K562 (cell line): ENCODE measurements around the gene CHST14. TPM values are rescaled to one million over a fixed set of nuclear protein-coding genes. Genes with fewer than 3 reads are reported as not detected.

ENCODE experiments used
- ATF1 ChIP-seq, 2 experiments: fragments of 450-650 bp in 1 of 2; IDR thresholded peaks; 2 replicates each; pipeline ENCODE4 v1.6.1; 2016; ENCODE audit warnings: missing compliant biosample characterization in 1 of 2, missing genetic modification characterization in 1 of 2
- E2F6 ChIP-seq, 2 experiments: IDR thresholded peaks; 2 replicates each; pipeline ENCODE4 v1.6.1; 2011; ENCODE audit warnings: borderline replicate concordance in 1 of 2, control low read depth in 1 of 2, low read depth in 1 of 2, low read length in 1 of 2, mild to moderate bottlenecking in 1 of 2, mixed read lengths in 1 of 2, moderate library complexity in 1 of 2; ENCODE audit not compliant: insufficient read depth in 1 of 2, insufficient read length in 1 of 2, poor library complexity in 1 of 2, severe bottlenecking in 1 of 2; ENCODE audit errors: extremely low read depth in 1 of 2
- FOSL1 ChIP-seq: fragments of 200-800 bp; sonication (Bioruptor generic); conservative IDR thresholded peaks from 2 replicates; pipeline ENCODE4 v1.6.1; 2016; ENCODE audit warnings: missing genetic modification characterization, missing compliant biosample characterization
- GABPB2 ChIP-seq: fragments of 250-450 bp; sonication (Bioruptor Pico); conservative IDR thresholded peaks from 2 replicates; pipeline ENCODE4 v1.5.1; 2021; ENCODE audit warnings: mild to moderate bottlenecking
- HDAC1 ChIP-seq, 2 experiments: fragments of 450-650 bp; IDR thresholded peaks; 2 replicates each; pipeline ENCODE4 v1.6.1; 2016 to 2017; ENCODE audit warnings: inconsistent platforms in 1 of 2, mild to moderate bottlenecking in 1 of 2, moderate library complexity in 1 of 2
- MAFF ChIP-seq: IDR thresholded peaks from 2 replicates; pipeline ENCODE4 v1.6.1; 2012; ENCODE audit warnings: low read length, improper control_type of control experiment
- MED1 ChIP-seq: sonication (generic); formaldehyde crosslinking; IDR thresholded peaks from 2 replicates; pipeline ENCODE4 v1.8.1; 2023; ENCODE audit warnings: missing genetic modification reagents, borderline replicate concordance
- PTTG1 ChIP-seq: fragments of 450-650 bp; IDR thresholded peaks from 2 replicates; pipeline ENCODE4 v1.6.1; 2016; ENCODE audit warnings: low read depth, mild to moderate bottlenecking, missing genetic modification characterization, missing compliant biosample characterization
- RBM25 ChIP-seq: fragments of 200-400 bp; formaldehyde crosslinking; IDR thresholded peaks from 2 replicates; pipeline ENCODE4 v1.6.1; 2018; ENCODE audit warnings: low read length, low read depth, moderate library complexity; ENCODE audit not compliant: severe bottlenecking
- RBM34 ChIP-seq: fragments of 200-400 bp; formaldehyde crosslinking; IDR thresholded peaks from 2 replicates; pipeline ENCODE4 v1.6.1; 2018; ENCODE audit warnings: low read length, borderline replicate concordance; ENCODE audit not compliant: insufficient read depth
- SIN3B ChIP-seq: fragments of 450-650 bp; IDR thresholded peaks from 2 replicates; pipeline ENCODE4 v1.6.1; 2017; ENCODE audit warnings: low read depth, mild to moderate bottlenecking, moderate library complexity
- TCF7 ChIP-seq: sonication (generic); IDR thresholded peaks from 2 replicates; pipeline ENCODE4 v1.6.1; 2016; ENCODE audit warnings: antibody characterized with exemption, borderline replicate concordance
- ZBTB11 ChIP-seq, 3 experiments: fragments of 200-800 bp in 1 of 3; fragments of 250-450 bp in 1 of 3; fragments of 450-650 bp in 1 of 3; sonication (Bioruptor Pico) in 1 of 3; sonication (Bioruptor generic) in 1 of 3; formaldehyde crosslinking in 1 of 3; IDR thresholded peaks; 2 replicates each; pipeline versions ENCODE4 v1.6.1 to v1.8.0; 2016 to 2022; ENCODE audit warnings: mild to moderate bottlenecking in 2 of 3, missing genetic modification characterization in 2 of 3, missing compliant biosample characterization in 1 of 3, moderate library complexity in 1 of 3
- ZNF277 ChIP-seq: fragments of 250-450 bp; sonication (Bioruptor Pico); IDR thresholded peaks from 2 replicates; pipeline ENCODE4 v1.8.0; 2022; ENCODE audit warnings: inconsistent platforms, mild to moderate bottlenecking, moderate library complexity, borderline replicate concordance
- ZNF507 ChIP-seq: conservative IDR thresholded peaks from 2 replicates; pipeline ENCODE4 v1.6.1; 2017; ENCODE audit warnings: missing genetic modification characterization, missing compliant biosample characterization
- ZNF592 ChIP-seq: fragments of 450-650 bp; IDR thresholded peaks from 2 replicates; pipeline ENCODE4 v1.6.1; 2017; ENCODE audit warnings: antibody characterized with exemption, mild to moderate bottlenecking
- polyA plus RNA-seq, 8 experiments: library from polyadenylated mRNA; depleted of rRNA in 4 of 8; stranded (reverse) in 5 of 8; unstranded in 3 of 8; fragments of >200 nt; fragmentation: Nextera tagmentation in 2 of 8; fragmentation: Illumina TruSeq in 1 of 8; extraction: Ambion mirVana in 2 of 8; extraction: Trizol in 1 of 8; gene quantifications; 2 replicates each; pipeline versions ENCODE4 v1.2.1 to v1.2.3, GENCODE V29; 2011 to 2014; ENCODE audit warnings: inconsistent platforms in 1 of 8, missing spikeins in 1 of 8
- total RNA-seq, 7 experiments: library from RNA; depleted of rRNA in 6 of 7; stranded (reverse); fragments of >200 nt in 6 of 7; fragmentation: Illumina TruSeq in 2 of 7; extraction: Trizol in 2 of 7; gene quantifications; 2 replicates each; pipeline versions ENCODE4 v1.2.1 to v1.2.3, GENCODE V29; 2011 to 2021; ENCODE audit warnings: low replicate concordance in 1 of 7

The CHST14 gene
- total and polyA plus RNA-seq, 9 of the 15 experiments (the other 6 are each of a cell fraction or from before 2014, with no cell fraction given), result 1.6 to 12.1 (median 4.5) TPM

- TF ChIP-seq ZNF592 (peak; percentile 71), ZBTB11 (CRISPR knock-in tag; IDR thresholded peaks at IDR 0.05) (peak in 1 of 3 experiments; percentile 59; a peak in 2 of 6 replicates), RBM25 (peak; percentile 53), TCF7 (no peak), GABPB2 (CRISPR knock-in tag) (no peak), MED1 (CRISPR knock-in tag) (no peak), ATF1 (CRISPR knock-in tag; IDR thresholded peaks at IDR 0.05) (no peak), ATF1 (tag; IDR thresholded peaks at IDR 0.05) (peak; percentile 47), E2F6 (IDR thresholded peaks at IDR 0.05; ENCODE audit: borderline replicate concordance in 1 of 2, extremely low read depth in 1 of 2, insufficient read depth in 1 of 2, insufficient read length in 1 of 2, low read depth in 1 of 2, low read length in 1 of 2, poor library complexity in 1 of 2, severe bottlenecking in 1 of 2) (peak; percentile 58 to 77), SIN3B (0 out of 2 replicates have a peak, but pooled peaks have one; percentile 22), ZNF277 (CRISPR knock-in tag) (no peak), FOSL1 (tag) (no peak), RBM34 (0 out of 2 replicates have a peak, but pooled peaks have one; percentile 80), PTTG1 (tag) (no peak), ZNF507 (tag) (no peak), MAFF (no peak), HDAC1 (IDR thresholded peaks at IDR 0.05) (no peak)
These were observed 40.8 kb downstream of the CHST14 start (continued) for GRCh38 chr15:40511472-40512133.
